ENCODE measurements around the gene TNS1. TPM values are rescaled to one million over a fixed set of nuclear protein-coding genes. Genes with fewer than 3 reads are reported as not detected.

Gene TNS1
- total RNA-seq, 1 donor from 2014 or later = 1,334 TPM

GRCh38 chr2:217903859-217904613, 98.8 kb downstream of the TNS1 start:
- H3K36me3 ChIP-seq = peaks cover 24 to 56% of the 10 kb centered on the region in 2 donors
- peak; percentile 72 to 96 for DNase-seq (ENCODE audit: low spot score in 2 of 2)
- H3K4me3 ChIP-seq = peak overlapping the region; percentile 3 to 48
- TF ChIP-seq CTCF (IDR thresholded peaks at IDR 0.05) = no peak
- intact Hi-C loops (cut with DNase I) = no loop called here
- H3K27me3 ChIP-seq = no peaks in the 10 kb centered on the region
- no peaks in the 10 kb centered on the region for H3K9me3 ChIP-seq
- H3K27ac ChIP-seq = peak overlapping the region; percentile 98 to 100
- peaks cover 37 to 94% of the 10 kb centered on the region in 2 donors for H3K4me1 ChIP-seq

GRCh38 chr2:217903142-217903858, 99.5 kb downstream of the TNS1 start:
- no peak for TF ChIP-seq CTCF (IDR thresholded peaks at IDR 0.05)
- peaks cover 31 to 63% of the 10 kb centered on the region in 2 donors for H3K36me3 ChIP-seq
- intact Hi-C loops (cut with DNase I) = no loop called here
- H3K4me3 ChIP-seq = peak overlapping the region; percentile 3 to 48
- DNase-seq (ENCODE audit: low spot score in 2 of 2) = no peak
- peaks cover 43 to 94% of the 10 kb centered on the region in 2 donors for H3K4me1 ChIP-seq
- H3K27ac ChIP-seq = peak overlapping the region; percentile 98 to 100
- no peaks in the 10 kb centered on the region for H3K27me3 ChIP-seq
- no peaks in the 10 kb centered on the region for H3K9me3 ChIP-seq

- Histone ChIP-seq H3K4me1 (peaks cover 43 to 94% of the 10 kb centered on the region in 2 donors), H3K36me3 (peaks cover 37 to 67% of the 10 kb centered on the region in 2 donors), H3K9me3 (no peaks in the 10 kb centered on the region), H3K27ac (peak overlapping the region; percentile 98 to 100), H3K27me3 (no peaks in the 10 kb centered on the region), H3K4me3 (peak overlapping the region; percentile 3 to 48)
- peak; percentile 88 to 95 for DNase-seq (ENCODE audit: low spot score in 2 of 2)
- TF ChIP-seq CTCF (IDR thresholded peaks at IDR 0.05) = no peak
- intact Hi-C loops (cut with DNase I) = loop anchor here (1.0 kb wide), 1 partner anchor 17 kb away; no protein-coding TSS in a partner anchor
Measured at GRCh38 chr2:217902379-217903141, 100.2 kb downstream of the TNS1 start.

- peaks cover 43 to 67% of the 10 kb centered on the region in 2 donors for H3K36me3 ChIP-seq
- peak overlapping the region; percentile 44 to 57 for H3K4me3 ChIP-seq
- H3K9me3 ChIP-seq = no peaks in the 10 kb centered on the region
- no peaks in the 10 kb centered on the region for H3K27me3 ChIP-seq
- TF ChIP-seq CTCF (IDR thresholded peaks at IDR 0.05) = no peak
- intact Hi-C loops (cut with DNase I) = loop anchor here (1.0 to 2.0 kb wide), 2 partner anchors 17 to 43 kb away; no protein-coding TSS in a partner anchor
- DNase-seq (ENCODE audit: low spot score in 2 of 2) = peak in 1 of 2 donors; percentile 92
- H3K27ac ChIP-seq = peak overlapping the region; percentile 98 to 100
- peaks cover 36 to 94% of the 10 kb centered on the region in 2 donors for H3K4me1 ChIP-seq
Measured at GRCh38 chr2:217901835-217902378, 100.9 kb downstream of the TNS1 start.

- no peaks in the 10 kb centered on the region for H3K9me3 ChIP-seq
- peak overlapping the region; percentile 44 to 57 for H3K4me3 ChIP-seq
- DNase-seq (ENCODE audit: low spot score in 2 of 2) = no peak
- H3K36me3 ChIP-seq = peaks cover 49 to 68% of the 10 kb centered on the region in 2 donors
- no peak for TF ChIP-seq CTCF (IDR thresholded peaks at IDR 0.05)
- H3K27ac ChIP-seq = peak overlapping the region; percentile 98 to 100
- H3K4me1 ChIP-seq = peaks cover 35 to 90% of the 10 kb centered on the region in 2 donors
- intact Hi-C loops (cut with DNase I) = loop anchor here (2.0 kb wide), 1 partner anchor 43 kb away; no protein-coding TSS in a partner anchor
- no peaks in the 10 kb centered on the region for H3K27me3 ChIP-seq
Measured at GRCh38 chr2:217901400-217901799, 101.4 kb downstream of the TNS1 start.

Data from ascending aorta (tissue), 2 donors.